Eye (tissue), 1 donor: ENCODE results near the gene BST1.

Experiments
- DNase-seq: peaks from one replicate; pipeline ENCODE4 v3.0.0-alpha.2; 2015

The BST1 gene

GRCh38 chr4:15702941-15703403 is at the start of gene BST1:
BST1 (plus strand) TSS chr4:15703065; CDS start chr4:15703145, 80 bp downstream.
- DNase-seq, result peak; percentile 81

GRCh38 chr4:15653420-15653819 is 49.4 kb upstream of the BST1 start:
- DNase-seq, result no peak

GRCh38 chr4:15653864-15654592 is 48.8 kb upstream of the BST1 start:
- peak; percentile 69 for DNase-seq

- peak; percentile 85 for DNase-seq
Measured at GRCh38 chr4:15654593-15655222, 48.2 kb upstream of the BST1 start.

DNA sequence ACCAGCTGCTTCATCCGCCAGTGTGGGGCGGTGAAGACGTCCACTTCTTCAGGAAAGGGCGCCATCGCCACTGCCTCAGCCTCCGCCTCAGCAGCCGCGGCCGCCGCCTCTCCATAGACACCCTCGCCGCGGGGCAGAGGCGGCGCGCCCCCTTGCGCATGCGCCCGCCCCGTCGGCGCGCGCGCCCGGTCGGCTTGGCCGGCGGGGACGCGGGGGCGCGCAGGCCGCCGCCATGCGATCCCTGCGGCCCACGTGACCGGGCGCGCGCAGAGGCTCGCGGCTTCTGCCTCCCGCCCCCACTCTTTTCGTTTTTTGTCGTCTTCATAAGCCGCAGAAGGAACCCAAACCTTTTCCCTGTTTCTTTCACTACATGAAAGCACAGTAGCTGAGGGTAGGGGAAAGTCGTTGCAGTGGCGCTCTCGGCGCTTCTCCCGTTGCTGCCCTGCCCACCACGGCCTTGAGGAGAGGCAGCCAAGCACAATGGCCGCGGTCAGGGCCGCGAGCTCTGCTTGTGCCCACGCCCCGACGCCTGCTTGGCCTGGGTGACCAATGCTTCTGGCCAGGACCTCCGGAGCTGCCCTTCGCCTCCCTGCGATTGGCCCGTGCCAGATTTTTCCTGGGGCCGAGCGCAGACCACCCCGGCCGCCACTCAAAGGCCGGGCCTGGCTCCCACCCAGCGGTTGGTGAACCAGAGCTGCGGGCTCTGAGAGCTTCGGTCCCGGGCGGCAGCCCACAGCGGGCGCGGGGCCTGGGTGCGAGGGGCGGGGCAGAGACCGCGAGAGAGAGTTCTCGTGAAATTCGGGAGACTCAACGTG is 47.4 kb upstream of the BST1 start, which contains the start of gene FBXL5:
FBXL5 (minus strand) TSS at position 135 of the 815 bp plus-strand sequence; CDS start at position 65, 70 bp downstream.
- DNase-seq, result peak; percentile 96

- no peak for DNase-seq
Measured at GRCh38 chr4:15656038-15656470, 46.8 kb upstream of the BST1 start.

DNA sequence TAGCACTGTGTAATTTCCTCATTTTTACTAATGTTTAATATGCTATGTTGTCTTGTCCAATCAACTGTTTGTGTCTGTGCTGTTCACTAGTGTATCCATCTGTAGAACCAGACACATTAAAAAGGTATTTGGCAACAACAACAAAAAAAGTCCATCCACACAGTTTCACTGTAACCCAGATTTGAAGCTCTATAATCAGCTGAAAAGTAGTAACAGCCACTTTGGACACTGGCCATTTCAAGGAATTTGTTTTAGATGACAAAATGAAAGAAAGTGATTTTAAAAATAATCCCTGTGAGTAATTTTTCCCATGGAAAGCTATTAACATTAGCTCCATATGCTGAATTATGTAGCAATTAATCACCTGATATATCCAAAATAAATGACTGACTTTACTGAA is 45.5 kb upstream of the BST1 start:
- DNase-seq, result no peak

DNA sequence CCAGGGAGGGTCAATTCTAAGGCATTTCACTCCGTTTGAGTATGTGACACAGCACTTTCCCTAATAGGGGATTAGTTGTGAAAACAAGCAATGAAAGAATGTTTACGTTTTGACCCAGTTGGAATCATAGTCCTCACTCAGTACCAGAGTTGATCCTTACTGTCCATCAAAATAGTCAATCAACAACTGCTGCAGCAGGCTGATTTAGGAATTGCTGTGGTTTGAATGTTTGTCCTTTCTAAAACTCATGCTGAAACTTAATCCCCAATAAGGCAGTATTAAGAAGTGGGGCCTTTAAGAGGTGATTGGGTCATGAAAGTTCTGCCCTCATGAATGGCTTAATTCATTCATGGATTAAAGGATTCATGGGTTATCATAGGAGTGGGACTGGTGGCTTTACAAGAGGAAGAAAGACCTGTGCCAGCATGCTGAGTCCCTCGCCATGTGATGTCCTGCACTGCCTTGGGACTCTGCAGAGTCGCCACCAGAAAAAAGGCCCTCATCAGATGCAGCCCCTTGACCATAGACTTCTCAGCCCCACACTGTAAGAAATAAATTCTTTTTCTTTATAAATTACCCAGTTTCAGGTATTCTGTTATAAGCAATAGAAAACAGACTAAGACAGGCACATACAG is 44.6 kb upstream of the BST1 start:
- DNase-seq, result no peak

DNA sequence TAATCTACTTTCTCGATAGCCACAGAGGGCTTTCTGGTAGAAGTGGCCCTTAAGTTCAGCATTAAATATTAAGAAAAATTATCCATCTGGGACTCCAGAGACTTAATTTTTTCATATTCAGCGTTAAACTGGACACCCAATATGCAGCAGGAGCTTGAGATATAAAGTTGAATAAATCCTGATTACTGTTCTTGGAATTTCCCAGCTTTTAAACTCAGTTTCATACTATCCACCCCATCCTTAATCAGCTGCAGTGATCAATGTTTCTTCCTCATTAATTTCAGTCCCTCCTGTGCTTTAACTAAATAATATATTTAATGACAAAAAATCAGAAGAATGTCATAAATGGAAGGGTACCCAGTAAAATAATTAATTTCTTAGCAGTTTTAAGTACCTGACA is 44.1 kb upstream of the BST1 start:
- no peak for DNase-seq

DNA sequence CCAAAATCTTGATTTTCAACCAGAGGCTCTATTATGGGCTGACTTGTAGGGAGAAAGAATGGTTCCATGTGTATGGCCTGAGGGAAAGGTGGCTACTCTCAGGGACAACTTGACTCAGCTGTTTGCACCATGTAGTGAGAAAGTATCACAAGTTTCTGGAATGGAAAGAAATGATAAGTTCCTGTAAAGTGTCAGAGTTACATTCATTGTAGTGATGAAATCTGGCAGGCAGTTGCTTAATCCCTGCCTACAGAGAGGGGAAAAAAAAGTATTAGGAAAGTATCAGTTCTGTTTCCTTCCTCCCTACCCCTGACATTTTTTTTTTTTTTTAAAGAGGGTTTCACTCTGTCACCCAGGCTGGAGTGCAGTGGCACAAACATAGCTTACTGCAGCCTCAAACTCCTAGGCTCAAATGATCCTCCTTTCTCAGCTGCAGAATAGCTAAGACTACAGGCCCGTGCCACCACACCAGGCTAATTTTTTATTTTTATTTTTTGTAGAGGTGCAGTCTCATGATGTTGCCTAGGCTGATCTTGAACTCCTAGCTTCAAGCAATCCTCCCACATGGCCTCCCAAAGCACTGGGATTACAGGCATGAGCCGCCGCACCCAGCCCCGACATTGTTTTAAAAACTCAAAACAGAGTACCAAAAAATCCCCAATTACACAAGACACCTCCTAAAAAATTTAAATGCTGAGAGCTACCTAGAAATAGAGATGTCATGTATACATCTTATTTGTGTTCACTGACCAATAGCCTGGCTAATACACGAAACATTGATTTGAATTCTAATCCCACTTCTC is 42.9 kb upstream of the BST1 start:
- no peak for DNase-seq

DNA sequence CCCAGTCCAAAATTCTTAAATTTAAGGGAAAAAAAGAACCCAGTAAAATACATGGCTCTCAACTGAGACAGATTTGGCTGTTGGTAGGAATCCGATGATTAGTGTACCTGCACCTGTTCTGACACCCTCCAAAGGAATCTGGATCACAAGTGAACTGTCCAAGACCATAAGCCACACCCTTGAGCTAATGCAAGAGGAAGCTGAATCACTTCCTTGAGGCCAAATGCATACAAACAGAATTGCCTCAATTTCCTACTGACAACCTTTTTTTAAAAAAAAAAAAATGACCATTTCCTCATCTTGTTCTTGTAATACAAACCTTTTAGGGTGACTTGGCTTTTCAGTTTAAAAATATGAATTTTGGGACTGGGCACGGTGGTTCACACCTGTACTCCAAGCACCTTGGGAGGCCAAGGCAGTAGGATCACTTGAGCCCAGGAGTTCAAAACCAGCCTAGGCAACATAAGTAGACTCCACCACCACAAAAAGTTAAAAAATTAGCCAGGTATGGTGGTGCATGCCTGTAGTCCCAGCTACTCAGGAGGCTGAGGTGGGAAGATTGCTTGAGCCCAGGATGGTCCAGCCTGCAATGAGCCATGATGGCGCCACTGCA is 37.0 kb upstream of the BST1 start:
- DNase-seq, result no peak

- no peak for DNase-seq
Measured at GRCh38 chr4:15667006-15667405, 35.9 kb upstream of the BST1 start.

- no peak for DNase-seq
Measured at GRCh38 chr4:15668566-15669435, 34.1 kb upstream of the BST1 start.

DNA sequence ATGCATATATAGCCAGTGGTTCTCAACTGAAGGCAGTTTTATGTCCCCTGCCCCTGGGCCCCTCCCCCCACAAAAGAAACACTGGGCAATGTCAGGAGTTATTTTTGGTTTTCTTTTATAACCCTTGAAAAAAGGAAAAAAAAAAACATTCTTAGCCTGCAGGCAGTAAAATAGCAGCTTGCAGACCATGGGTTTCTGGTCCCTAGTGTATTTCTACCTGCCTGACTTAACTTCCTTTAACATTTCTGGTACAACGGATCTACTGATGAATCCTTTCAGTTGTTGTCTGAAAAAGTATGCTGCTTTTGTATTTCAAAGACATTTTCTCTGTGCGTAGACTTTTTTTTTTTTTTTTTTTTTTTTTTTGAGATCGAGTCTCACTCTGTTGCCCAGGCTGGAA is 32.3 kb upstream of the BST1 start:
- no peak for DNase-seq

- no peak for DNase-seq
Measured at GRCh38 chr4:15672101-15672500, 30.8 kb upstream of the BST1 start.

DNA sequence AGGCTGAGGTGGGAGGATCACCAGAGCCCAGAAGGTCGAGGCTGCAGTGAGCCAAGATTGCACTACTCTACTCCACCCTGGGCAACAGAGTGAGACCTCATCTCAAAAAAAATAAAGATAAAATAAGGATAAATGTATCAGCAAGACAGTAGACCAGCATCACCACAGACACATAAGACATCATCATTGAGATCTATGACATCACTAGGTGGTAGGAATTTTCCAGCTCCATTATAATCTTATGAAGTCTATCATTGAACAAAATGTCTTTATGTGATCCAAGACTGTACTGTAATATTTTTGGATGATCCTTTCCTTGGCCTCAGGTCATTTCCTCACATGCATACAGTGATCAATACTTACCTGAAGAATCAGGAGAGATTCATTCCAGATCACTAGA is 29.5 kb upstream of the BST1 start:
- no peak for DNase-seq

DNA sequence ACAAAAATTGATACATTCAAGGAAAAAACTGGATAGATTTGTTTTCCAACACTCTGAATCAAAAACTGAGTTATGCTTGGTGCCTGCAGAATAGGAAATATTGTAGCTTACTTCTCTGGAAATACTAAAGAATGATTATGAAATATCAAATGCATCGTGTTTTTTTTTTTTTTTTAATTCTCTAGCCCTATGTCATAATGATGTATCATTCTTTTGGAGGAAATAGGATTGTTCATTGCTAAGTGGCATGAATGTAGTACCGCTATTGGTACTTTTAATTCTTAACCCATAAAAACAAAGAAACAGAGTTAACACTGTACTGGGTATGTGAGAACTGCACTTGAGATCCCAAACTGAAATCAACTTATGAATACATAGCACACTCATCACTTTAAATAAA is 28.8 kb upstream of the BST1 start:
- DNase-seq, result no peak

DNA sequence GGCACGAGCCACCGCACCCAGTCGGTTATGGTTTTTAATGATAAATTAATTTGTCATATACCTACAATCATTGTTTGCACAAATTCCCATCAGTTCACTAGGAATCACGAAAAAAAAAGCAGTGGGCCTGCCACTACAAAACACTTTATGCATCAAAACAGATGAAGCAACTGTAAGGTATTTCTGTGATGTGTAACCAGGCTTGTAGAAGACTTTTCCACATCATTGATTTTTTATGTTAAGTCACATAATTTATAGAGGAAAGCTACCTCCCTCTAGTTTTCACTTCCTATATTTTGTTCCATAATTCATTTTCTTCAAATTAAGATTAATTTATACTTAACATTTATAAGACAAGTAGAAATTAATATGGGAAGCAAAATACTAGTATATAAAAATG is 27.9 kb upstream of the BST1 start:
- no peak for DNase-seq

DNA sequence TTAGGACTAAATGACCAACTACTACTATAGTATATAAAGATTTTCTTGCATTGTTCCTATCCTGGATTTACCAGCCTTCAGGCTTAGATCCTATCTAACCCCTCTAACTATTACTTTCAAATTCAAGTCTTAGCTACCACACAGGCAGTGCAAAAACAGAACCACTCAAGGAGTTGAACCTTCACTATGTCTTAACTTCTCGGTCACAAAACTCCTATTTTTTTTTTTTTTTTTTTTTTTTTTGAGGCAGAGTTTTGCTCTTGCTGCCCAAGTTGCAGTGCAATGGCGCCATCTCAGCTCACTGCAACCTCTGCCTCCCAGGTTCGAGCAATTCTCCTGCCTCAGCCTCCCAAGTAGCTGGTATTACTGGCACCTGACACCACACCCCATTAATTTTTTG is 27.5 kb upstream of the BST1 start:
- no peak for DNase-seq

DNA sequence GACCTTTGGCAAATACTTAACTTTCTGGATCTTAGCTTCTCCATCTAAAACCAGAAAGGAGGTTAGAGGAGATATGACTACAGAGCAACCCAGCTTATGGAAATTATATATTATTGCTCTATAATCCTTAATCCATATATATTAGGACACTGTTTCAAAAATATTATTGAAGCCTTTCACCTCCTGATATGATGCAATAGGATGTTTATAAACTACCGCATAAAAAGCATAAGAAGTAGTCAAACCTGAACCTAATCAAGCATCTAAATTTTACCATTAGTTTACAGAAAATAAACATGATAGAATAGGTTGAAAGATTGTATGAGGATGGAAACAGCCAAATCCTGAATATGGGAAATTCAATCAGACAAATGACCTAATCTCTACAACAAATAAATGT is 26.8 kb upstream of the BST1 start:
- DNase-seq, result no peak

DNA sequence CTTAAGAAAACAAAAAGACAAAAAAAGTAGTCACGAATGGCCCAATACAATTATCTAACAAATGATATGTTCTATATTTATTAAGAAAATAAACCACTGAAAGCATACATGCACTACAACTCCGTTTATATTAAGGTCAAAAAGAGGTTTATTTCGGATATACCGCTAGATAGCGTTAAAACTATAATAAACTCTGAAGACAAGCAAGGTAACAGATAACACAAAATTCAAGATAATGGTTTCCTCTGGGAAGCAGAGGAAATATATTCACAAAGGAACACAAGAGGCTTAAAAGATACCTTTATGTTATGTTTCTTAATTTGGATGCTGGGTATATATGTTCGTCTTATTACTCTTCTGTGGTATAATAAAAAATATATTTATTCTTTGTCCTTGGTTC is 26.0 kb upstream of the BST1 start:
- no peak for DNase-seq
